Measurements from ENCODE around the gene CHRNA7. TPM values are rescaled to one million over a fixed set of nuclear protein-coding genes. Genes with fewer than 3 reads are reported as not detected.
"Not testable (repeated sequence)": the region's sequence is repeated elsewhere in the genome, so short reads cannot be mapped to it uniquely, and the experiment has no call there.

CHRNA7 gene
- total and polyA plus RNA-seq, 4 experiments from 2014 or later: 0.35 TPM; not detected in 3

- Mint-ChIP-seq H3K27me3 (peaks cover 12 to 15% of the 10 kb centered on the region in 2 donors), H3K36me3 (no peaks in the 10 kb centered on the region), H3K4me3 (no peak overlapping the region), H3K9me3 (peaks cover 0 to 5% (median 0%) of the 10 kb centered on the region in 8 donors), H3K4me1 (no peaks in the 10 kb centered on the region), H3K27ac (no peak overlapping the region)
- ChIA-PET CTCF (ENCODE audit: partially characterized antibody) (no interaction called here), POLR2A (ENCODE audit: partially characterized antibody) (no interaction called here)
- no peaks in the 10 kb centered on the region for H3K9me3 ChIP-seq (ENCODE audit: control insufficient read depth in 1 of 2, low read length in 2 of 2)
- intact Hi-C loops (cut with micrococcal nuclease): no loop called here
- no peak for DNase-seq
- no peak overlapping the region for H3K4me3 ChIP-seq (ENCODE audit: low read length in 2 of 2)
- H3K36me3 ChIP-seq (ENCODE audit: insufficient read depth, low read length): no peaks in the 10 kb centered on the region
- no peaks in the 10 kb centered on the region for H3K27me3 ChIP-seq (ENCODE audit: insufficient read depth, low read length)
- no peak overlapping the region for H3K27ac ChIP-seq (ENCODE audit: low read depth, low read length)
- H3K4me1 ChIP-seq (ENCODE audit: insufficient read depth, low read length): no peaks in the 10 kb centered on the region
These were observed 104.5 kb downstream of the CHRNA7 start for GRCh38 chr15:32134842-32135241.

- no peaks in the 10 kb centered on the region for H3K4me1 Mint-ChIP-seq
- ChIA-PET POLR2A (ENCODE audit: partially characterized antibody) (no interaction called here), CTCF (ENCODE audit: partially characterized antibody) (no interaction called here)
- DNase-seq: no peak
- no peaks in the 10 kb centered on the region for H3K4me1 ChIP-seq (ENCODE audit: insufficient read depth, low read length)
- H3K4me3 Mint-ChIP-seq: no peak overlapping the region
- intact Hi-C loops (cut with micrococcal nuclease): no loop called here
- no peak overlapping the region for H3K27ac ChIP-seq (ENCODE audit: low read depth, low read length)
- no peaks in the 10 kb centered on the region for H3K9me3 ChIP-seq (ENCODE audit: control insufficient read depth in 1 of 2, low read length in 2 of 2)
- H3K27me3 ChIP-seq (ENCODE audit: insufficient read depth, low read length): no peaks in the 10 kb centered on the region
- H3K4me3 ChIP-seq (ENCODE audit: low read length in 2 of 2): no peak overlapping the region
- H3K36me3 Mint-ChIP-seq: no peaks in the 10 kb centered on the region
- peaks cover 0 to 5% (median 0%) of the 10 kb centered on the region in 8 donors for H3K9me3 Mint-ChIP-seq
- peaks cover 12 to 15% of the 10 kb centered on the region in 2 donors for H3K27me3 Mint-ChIP-seq
- no peaks in the 10 kb centered on the region for H3K36me3 ChIP-seq (ENCODE audit: insufficient read depth, low read length)
- H3K27ac Mint-ChIP-seq: no peak overlapping the region
These were observed 105.0 kb downstream of the CHRNA7 start for GRCh38 chr15:32135335-32135734.

DNA sequence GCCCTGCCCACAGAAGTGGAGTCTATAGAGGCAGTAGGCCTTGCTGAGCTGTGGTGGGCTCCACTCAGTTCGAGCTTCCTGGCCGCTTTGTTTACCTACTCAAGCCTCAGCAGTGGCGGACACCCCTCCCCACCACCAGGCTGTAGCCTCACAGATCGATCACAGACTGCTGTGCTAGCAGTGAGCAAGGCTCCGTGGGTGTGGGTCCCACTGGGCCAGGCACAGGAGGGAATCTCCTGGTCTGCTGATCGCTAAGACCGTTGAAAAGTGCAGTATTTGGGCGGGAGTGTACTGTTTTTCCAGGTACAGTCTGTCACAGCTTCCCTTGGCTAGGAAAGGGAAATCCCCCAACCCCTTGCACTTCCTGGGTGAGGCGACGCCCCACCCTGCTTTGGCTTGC, 115.2 kb downstream of the CHRNA7 start:
- H3K9me3 Mint-ChIP-seq; H3K27ac Mint-ChIP-seq; H3K4me1 ChIP-seq (ENCODE audit: insufficient read depth, low read length); POLR2A ChIA-PET (ENCODE audit: partially characterized antibody); intact Hi-C loops (cut with micrococcal nuclease); H3K4me1 Mint-ChIP-seq; H3K9me3 ChIP-seq (ENCODE audit: control insufficient read depth in 1 of 2, low read length in 2 of 2); H3K36me3 ChIP-seq (ENCODE audit: insufficient read depth, low read length); H3K36me3 Mint-ChIP-seq; H3K4me3 Mint-ChIP-seq; H3K27ac ChIP-seq (ENCODE audit: low read depth, low read length); DNase-seq; CTCF ChIA-PET (ENCODE audit: partially characterized antibody); H3K27me3 ChIP-seq (ENCODE audit: insufficient read depth, low read length); H3K4me3 ChIP-seq (ENCODE audit: low read length in 2 of 2): not testable (repeated sequence)
- peaks cover 13 to 22% of the 10 kb centered on the region in 2 donors for H3K27me3 Mint-ChIP-seq

GRCh38 chr15:32148833-32149555, 118.7 kb downstream of the CHRNA7 start:
- Histone ChIP-seq H3K4me3 (ENCODE audit: low read length in 2 of 2) (no peak overlapping the region), H3K27me3 (ENCODE audit: insufficient read depth, low read length) (no peaks in the 10 kb centered on the region), H3K27ac (ENCODE audit: low read depth, low read length) (no peak overlapping the region), H3K36me3 (ENCODE audit: insufficient read depth, low read length) (no peaks in the 10 kb centered on the region), H3K4me1 (ENCODE audit: insufficient read depth, low read length) (no peaks in the 10 kb centered on the region), H3K9me3 (ENCODE audit: control insufficient read depth in 1 of 2, low read length in 2 of 2) (no peaks in the 10 kb centered on the region)
- DNase-seq: no peak
- H3K4me3 Mint-ChIP-seq: no peak overlapping the region
- peaks cover 0 to 2% (median 0%) of the 10 kb centered on the region in 8 donors for H3K9me3 Mint-ChIP-seq
- H3K27me3 Mint-ChIP-seq: peaks cover 17 to 20% of the 10 kb centered on the region in 2 donors
- intact Hi-C loops (cut with micrococcal nuclease): no loop called here
- POLR2A ChIA-PET (ENCODE audit: partially characterized antibody): no interaction called here
- CTCF ChIA-PET (ENCODE audit: partially characterized antibody): no interaction called here
- H3K27ac Mint-ChIP-seq: peak overlapping the region in 1 of 7 donors; percentile 68
- no peaks in the 10 kb centered on the region for H3K36me3 Mint-ChIP-seq
- no peaks in the 10 kb centered on the region for H3K4me1 Mint-ChIP-seq

DNA sequence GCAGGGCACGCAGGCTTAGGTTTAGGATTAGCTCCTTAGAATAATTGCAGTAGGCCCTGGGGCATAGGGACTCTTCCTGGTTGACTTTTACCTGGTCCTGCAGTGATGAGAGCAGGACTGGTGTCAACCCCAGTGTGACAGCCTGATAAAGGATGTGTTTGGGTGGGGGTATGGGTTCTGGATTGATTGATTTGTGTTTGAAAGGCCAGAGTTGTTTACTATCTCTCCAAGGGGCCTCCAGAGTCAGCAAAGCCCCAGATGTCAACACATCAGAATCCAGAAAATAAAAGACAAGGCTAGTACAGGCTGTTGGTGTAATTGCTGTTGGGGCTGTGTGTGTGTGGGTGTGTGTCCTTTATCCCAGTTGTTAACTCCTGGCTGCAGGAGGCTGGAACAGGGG, 122.3 kb downstream of the CHRNA7 start:
- POLR2A ChIA-PET (ENCODE audit: partially characterized antibody): no interaction called here
- no peaks in the 10 kb centered on the region for H3K36me3 Mint-ChIP-seq
- intact Hi-C loops (cut with micrococcal nuclease): no loop called here
- Histone ChIP-seq H3K36me3 (ENCODE audit: insufficient read depth, low read length) (no peaks in the 10 kb centered on the region), H3K4me1 (ENCODE audit: insufficient read depth, low read length) (no peaks in the 10 kb centered on the region), H3K27ac (ENCODE audit: low read depth, low read length) (no peak overlapping the region), H3K4me3 (ENCODE audit: low read length in 2 of 2) (no peak overlapping the region), H3K9me3 (ENCODE audit: control insufficient read depth in 1 of 2, low read length in 2 of 2) (no peaks in the 10 kb centered on the region), H3K27me3 (ENCODE audit: insufficient read depth, low read length) (no peaks in the 10 kb centered on the region)
- no peaks in the 10 kb centered on the region for H3K4me1 Mint-ChIP-seq
- H3K27me3 Mint-ChIP-seq: peaks cover 9 to 13% of the 10 kb centered on the region in 2 donors
- H3K4me3 Mint-ChIP-seq: no peak overlapping the region
- CTCF ChIA-PET (ENCODE audit: partially characterized antibody): no interaction called here
- no peak for DNase-seq
- peaks cover 0 to 2% (median 0%) of the 10 kb centered on the region in 8 donors for H3K9me3 Mint-ChIP-seq
- H3K27ac Mint-ChIP-seq: no peak overlapping the region

DNA sequence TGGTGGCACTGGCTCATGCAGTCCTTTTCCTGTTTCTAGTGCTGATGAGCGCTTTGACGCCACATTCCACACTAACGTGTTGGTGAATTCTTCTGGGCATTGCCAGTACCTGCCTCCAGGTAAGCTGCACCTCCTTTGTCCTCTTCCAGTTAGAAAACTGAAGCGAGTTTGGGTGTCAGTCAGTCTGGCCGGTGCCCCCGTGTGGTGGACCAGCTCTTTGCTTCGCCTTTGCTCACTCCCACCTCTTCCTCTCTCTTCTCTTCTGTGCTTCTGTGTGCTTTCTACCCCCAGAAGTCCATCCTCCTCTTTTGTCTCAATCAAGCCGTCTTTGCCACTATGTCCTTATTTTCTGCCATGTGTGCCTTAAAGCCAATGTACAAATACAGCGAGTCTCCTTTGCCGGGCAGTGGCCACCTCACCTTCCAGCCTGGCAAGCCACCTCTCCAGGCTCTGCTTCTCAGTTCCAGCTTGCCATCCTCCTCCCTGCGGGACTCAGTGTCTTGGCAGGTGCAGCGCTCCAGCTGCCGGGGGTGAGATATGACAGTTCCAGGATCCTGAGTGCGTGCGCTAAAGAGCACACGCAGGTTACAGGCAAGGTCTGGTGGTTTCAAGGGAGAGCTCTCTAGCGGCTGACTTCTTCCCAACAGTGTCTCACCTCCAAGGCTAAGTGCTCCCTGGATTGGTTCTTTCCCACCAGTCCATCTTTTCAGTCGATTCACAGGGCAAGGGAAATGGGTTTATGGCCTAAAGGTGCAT, 123.7 kb downstream of the CHRNA7 start:
- H3K4me1 ChIP-seq (ENCODE audit: insufficient read depth, low read length); H3K4me1 Mint-ChIP-seq; H3K9me3 Mint-ChIP-seq; H3K27me3 ChIP-seq (ENCODE audit: insufficient read depth, low read length); H3K36me3 Mint-ChIP-seq; DNase-seq; H3K36me3 ChIP-seq (ENCODE audit: insufficient read depth, low read length); H3K27ac Mint-ChIP-seq; H3K4me3 ChIP-seq (ENCODE audit: low read length in 2 of 2); CTCF ChIA-PET (ENCODE audit: partially characterized antibody); POLR2A ChIA-PET (ENCODE audit: partially characterized antibody); H3K27ac ChIP-seq (ENCODE audit: low read depth, low read length); H3K9me3 ChIP-seq (ENCODE audit: control insufficient read depth in 1 of 2, low read length in 2 of 2); intact Hi-C loops (cut with micrococcal nuclease); H3K4me3 Mint-ChIP-seq: not testable (repeated sequence)
- H3K27me3 Mint-ChIP-seq: peaks cover 5 to 13% of the 10 kb centered on the region in 2 donors

GRCh38 chr15:32162143-32162542, 131.8 kb downstream of the CHRNA7 start:
- CTCF ChIA-PET (ENCODE audit: partially characterized antibody); H3K36me3 ChIP-seq (ENCODE audit: insufficient read depth, low read length); POLR2A ChIA-PET (ENCODE audit: partially characterized antibody); H3K9me3 Mint-ChIP-seq; H3K4me1 Mint-ChIP-seq; H3K4me3 ChIP-seq (ENCODE audit: low read length in 2 of 2); H3K27me3 ChIP-seq (ENCODE audit: insufficient read depth, low read length); H3K27ac ChIP-seq (ENCODE audit: low read depth, low read length); H3K4me3 Mint-ChIP-seq; H3K9me3 ChIP-seq (ENCODE audit: control insufficient read depth in 1 of 2, low read length in 2 of 2); DNase-seq; H3K4me1 ChIP-seq (ENCODE audit: insufficient read depth, low read length); H3K36me3 Mint-ChIP-seq; intact Hi-C loops (cut with micrococcal nuclease); H3K27ac Mint-ChIP-seq; H3K27me3 Mint-ChIP-seq: not testable (repeated sequence)

All from CD4-positive, alpha-beta memory T cell (primary cell).